Kidney (tissue), 14 donors: ENCODE measurements around the gene HCRTR1. TPM values are rescaled to one million over a fixed set of nuclear protein-coding genes. Genes with fewer than 3 reads are reported as not detected.
A peak's percentile ranks its signal among the peaks of the same experiment; 100 is the strongest.

Experiments
- DNase-seq, 5 donors: peaks; one replicate each; pipeline ENCODE4 v3.0.0-alpha.2; 2013 to 2020
- FAIRE-seq: peaks from 2 replicates; lab custom pipeline; 2012; peaks lifted over from hg19 to GRCh38; lab: Jason Lieb, UNC
- H3K27ac ChIP-seq, 2 donors: one replicate each; pipeline ENCODE4 v1.7.0; 2013; ENCODE audit warnings: low read depth in 2 of 2, low read length in 2 of 2, inconsistent platforms in 1 of 2
- H3K27me3 ChIP-seq: one replicate; pipeline ENCODE4 v1.7.1; 2013; ENCODE audit warnings: low read length, inconsistent platforms; ENCODE audit not compliant: control insufficient read depth, insufficient read depth
- H3K36me3 ChIP-seq, 3 donors: one replicate each; pipeline versions ENCODE4 v1.7.0 to v1.7.1; 2013; ENCODE audit warnings: low read length in 3 of 3, control low read depth in 1 of 3, inconsistent platforms in 1 of 3; ENCODE audit not compliant: insufficient read depth in 3 of 3, control insufficient read depth in 2 of 3
- H3K4me1 ChIP-seq, 3 donors: one replicate each; pipeline versions ENCODE4 v1.7.0 to v1.7.1; 2013; ENCODE audit warnings: low read length in 3 of 3, inconsistent platforms in 1 of 3, low read depth in 1 of 3; ENCODE audit not compliant: control insufficient read depth in 2 of 3, insufficient read depth in 2 of 3
- H3K4me3 ChIP-seq, 3 donors: one replicate each; pipeline versions ENCODE4 v1.7.0 to v1.8.1; 2013; ENCODE audit warnings: low read length in 3 of 3, control low read depth in 1 of 3, inconsistent platforms in 1 of 3
- H3K9ac ChIP-seq, 3 donors: one replicate each; pipeline versions ENCODE4 v1.7.0 to v1.7.1; 2013; ENCODE audit warnings: low read length in 3 of 3, control low read depth in 1 of 3, inconsistent platforms in 1 of 3
- H3K9me3 ChIP-seq, 3 donors: one replicate each; pipeline versions ENCODE4 v1.7.0 to v1.7.1; 2013; ENCODE audit warnings: low read length in 3 of 3, control low read depth in 1 of 3, inconsistent platforms in 1 of 3; ENCODE audit not compliant: control insufficient read depth in 2 of 3, insufficient read depth in 1 of 3
- CTCF ChIP-seq: IDR thresholded peaks from 3 replicates; pipeline ENCODE4 v1.5.1; 2012; ENCODE audit warnings: mild to moderate bottlenecking, moderate library complexity, borderline replicate concordance; ENCODE audit not compliant: insufficient read depth; ENCODE audit errors: extremely low read depth
- intact Hi-C: fragments of 100-400 bp; cut with DNase I; formaldehyde crosslinking; loops from one replicate; pipeline ENCODE4 v1.11.1; 2022
- polyA plus RNA-seq: library from polyadenylated mRNA; stranded (reverse); fragments of 350-450 nt; fragmentation: Illumina TruSeq; extraction: RNeasy Lipid Tissue Mini Kit (QIAGEN cat#74804); gene quantifications from one replicate; pipeline ENCODE4 v1.2.3, GENCODE V29; 2014; ENCODE audit warnings: low read depth, low replicate concordance; ENCODE audit not compliant: insufficient read depth
- total RNA-seq: library from RNA; stranded (reverse); fragmentation: NEBNext Ultra II Directional; extraction: Animal tissue kit (Norgen Biotek cat#: 25700); gene quantifications from one replicate; pipeline ENCODE4 v1.2.1, GENCODE V29; 2021
- donor health status: control.
- donor health status: control.
- donor health status: control.
- donor health status: control.
- donor health status: control.
- donor health status: DM: yes; HTN: yes; CAD: no.
- donor health status: Normal renal cell carcinoma (clear cell type).

Gene HCRTR1
- total and polyA plus RNA-seq, 2 donors from 2014 or later = 0.35 TPM; not detected in 1

GRCh38 chr1:31669433-31669785 lies 51.9 kb downstream of the HCRTR1 start:
- intact Hi-C loops = no loop called here
- Histone ChIP-seq H3K27me3 (no peaks in the 10 kb centered on the region), H3K27ac (peak overlapping the region in 1 of 2 donors; percentile 3), H3K4me1 (peaks cover 0 to 16% (median 4%) of the 10 kb centered on the region in 3 donors), H3K36me3 (no peaks in the 10 kb centered on the region), H3K9me3 (no peaks in the 10 kb centered on the region), H3K4me3 (peak overlapping the region in 2 of 3 donors; percentile 45 to 49), H3K9ac (peak overlapping the region in 1 of 3 donors; percentile 7)
- TF ChIP-seq CTCF = no peak
- FAIRE-seq (no peak), DNase-seq (no peak)

- Histone ChIP-seq H3K27ac (peak overlapping the region; percentile 33 to 59), H3K9ac (peak overlapping the region in 1 of 3 donors; percentile 7), H3K36me3 (no peaks in the 10 kb centered on the region), H3K27me3 (no peaks in the 10 kb centered on the region), H3K4me3 (peak overlapping the region; percentile 23 to 49 (median 45)), H3K9me3 (no peaks in the 10 kb centered on the region), H3K4me1 (peaks cover 0 to 16% (median 4%) of the 10 kb centered on the region in 3 donors)
- no peak for FAIRE-seq
- TF ChIP-seq CTCF = no peak
- intact Hi-C loops = no loop called here
- DNase-seq = peak in 4 of 5 donors; percentile 50 to 92 (median 72)
Observed at GRCh38 chr1:31669786-31670592, 52.5 kb downstream of the HCRTR1 start.

- H3K9me3 ChIP-seq = no peaks in the 10 kb centered on the region
- DNase-seq (peak in 1 of 5 donors; percentile 37), FAIRE-seq (no peak)
- peak overlapping the region in 1 of 3 donors; percentile 7 for H3K9ac ChIP-seq
- H3K27me3 ChIP-seq = no peaks in the 10 kb centered on the region
- TF ChIP-seq CTCF = no peak
- no peaks in the 10 kb centered on the region for H3K36me3 ChIP-seq
- peak overlapping the region in 1 of 3 donors; percentile 45 for H3K4me3 ChIP-seq
- intact Hi-C loops = no loop called here
- H3K4me1 ChIP-seq = peaks cover 0 to 16% (median 4%) of the 10 kb centered on the region in 3 donors
- peak overlapping the region in 1 of 2 donors; percentile 33 for H3K27ac ChIP-seq
Observed at GRCh38 chr1:31670593-31670964, 53.1 kb downstream of the HCRTR1 start.
